ENCODE measurements around the gene LYRM2.

DNA sequence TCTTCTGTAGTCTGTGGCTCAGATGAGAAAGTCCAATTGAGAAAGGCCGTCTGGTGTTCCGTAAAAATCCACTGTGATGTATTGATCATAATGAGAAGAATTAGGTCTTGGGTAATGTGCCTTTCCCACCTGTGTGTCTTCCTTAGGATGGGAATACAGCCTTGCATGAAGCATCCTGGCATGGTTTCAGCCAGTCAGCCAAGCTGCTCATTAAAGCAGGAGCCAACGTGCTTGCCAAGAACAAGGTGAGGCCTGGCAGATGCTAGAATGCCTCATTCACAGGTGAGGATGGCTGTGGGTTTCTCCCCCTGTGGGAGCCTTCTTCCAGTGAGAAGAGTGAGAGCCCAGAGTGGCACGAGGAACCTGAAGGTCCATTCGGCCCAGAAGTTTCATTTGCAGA lies 32.7 kb downstream of the LYRM2 start:
- TF ChIP-seq POLR2AphosphoS5 (IDR thresholded peaks at IDR 0.05; ENCODE audit: borderline replicate concordance, low read depth, low read length) (no peak), EZH2 (IDR thresholded peaks at IDR 0.05) (no peak)

Measured in SK-N-MC (cell line).